ENCODE results near the gene HTRA1.

- no peak for TF ChIP-seq TCF7L2 (IDR thresholded peaks at IDR 0.05; ENCODE audit: low read depth, low read length)
- TF ChIP-seq POLR2AphosphoS5 (IDR thresholded peaks at IDR 0.05; ENCODE audit: low read depth, low read length), result no peak
- no peak for TF ChIP-seq CTCF (IDR thresholded peaks at IDR 0.05)
Measured at GRCh38 chr10:122458693-122459092, 2.7 kb upstream of the HTRA1 start.
